K562 (cell line): Measurements from ENCODE around the gene CCNJL. TPM values are rescaled to one million over a fixed set of nuclear protein-coding genes. Genes with fewer than 3 reads are reported as not detected.

Experiments
- BCOR ChIP-seq: fragments of 450-650 bp; IDR thresholded peaks from 2 replicates; pipeline ENCODE4 v1.6.1; 2016
- EGR1 ChIP-seq: fragments of 450-650 bp; conservative IDR thresholded peaks from 2 replicates; pipeline ENCODE4 v1.6.1; 2017; ENCODE audit warnings: mild to moderate bottlenecking
- ERF ChIP-seq: fragments of 450-650 bp; formaldehyde crosslinking; IDR thresholded peaks from 2 replicates; pipeline ENCODE4 v1.4.0; 2020; ENCODE audit warnings: mild to moderate bottlenecking, mixed read lengths
- ID3 ChIP-seq, 2 experiments: fragments of 250-450 bp in 1 of 2; fragments of 450-650 bp in 1 of 2; sonication (Bioruptor Pico) in 1 of 2; IDR thresholded peaks; 2 replicates each; pipeline versions ENCODE4 v1.6.1 to v1.8.0; 2016 to 2021; ENCODE audit warnings: mild to moderate bottlenecking in 2 of 2, moderate library complexity in 2 of 2, missing compliant biosample characterization in 1 of 2, missing genetic modification characterization in 1 of 2
- KHSRP ChIP-seq: fragments of 450-650 bp; IDR thresholded peaks from 2 replicates; pipeline ENCODE4 v1.6.1; 2017
- SP1 ChIP-seq: sonication (generic); formaldehyde crosslinking; IDR thresholded peaks from 2 replicates; pipeline ENCODE4 v1.8.1; 2022; ENCODE audit warnings: mild to moderate bottlenecking, missing genetic modification reagents
- THAP12 ChIP-seq: fragments of 250-450 bp; sonication (Bioruptor Pico); IDR thresholded peaks from 2 replicates; pipeline ENCODE4 v1.9.0; 2021; ENCODE audit warnings: mild to moderate bottlenecking, inconsistent platforms
- ZBTB40 ChIP-seq, 2 experiments: fragments of 450-650 bp in 1 of 2; sonication (generic) in 1 of 2; formaldehyde crosslinking in 1 of 2; IDR thresholded peaks; 2 replicates each; pipeline versions ENCODE4 v1.7.1 to v1.9.0; 2016 to 2022; ENCODE audit warnings: inconsistent platforms in 1 of 2, mild to moderate bottlenecking in 1 of 2, missing genetic modification reagents in 1 of 2
- ZNF253 ChIP-seq: fragments of 250-450 bp; sonication (Bioruptor Pico); conservative IDR thresholded peaks from 2 replicates; pipeline ENCODE4 v1.6.1; 2021; ENCODE audit warnings: mild to moderate bottlenecking
- ZNF311 ChIP-seq: fragments of 250-450 bp; sonication (Bioruptor Pico); IDR thresholded peaks from 2 replicates; pipeline ENCODE4 v1.4.0; 2020; ENCODE audit warnings: mild to moderate bottlenecking, moderate library complexity
- ZNF655 ChIP-seq: fragments of 250-450 bp; sonication (Bioruptor Pico); IDR thresholded peaks from 2 replicates; pipeline ENCODE4 v1.5.0; 2021
- polyA plus RNA-seq, 8 experiments: library from polyadenylated mRNA; depleted of rRNA in 4 of 8; stranded (reverse) in 5 of 8; unstranded in 3 of 8; fragments of >200 nt; fragmentation: Nextera tagmentation in 2 of 8; fragmentation: Illumina TruSeq in 1 of 8; extraction: Ambion mirVana in 2 of 8; extraction: Trizol in 1 of 8; gene quantifications; 2 replicates each; pipeline versions ENCODE4 v1.2.1 to v1.2.3, GENCODE V29; 2011 to 2014; ENCODE audit warnings: inconsistent platforms in 1 of 8, missing spikeins in 1 of 8
- total RNA-seq, 7 experiments: library from RNA; depleted of rRNA in 6 of 7; stranded (reverse); fragments of >200 nt in 6 of 7; fragmentation: Illumina TruSeq in 2 of 7; extraction: Trizol in 2 of 7; gene quantifications; 2 replicates each; pipeline versions ENCODE4 v1.2.1 to v1.2.3, GENCODE V29; 2011 to 2021; ENCODE audit warnings: low replicate concordance in 1 of 7

Gene CCNJL
- total and polyA plus RNA-seq, 9 of the 15 experiments (the other 6 are each of a cell fraction or from before 2014, with no cell fraction given) = 0.04 TPM; not detected in 8

- TF ChIP-seq ZBTB40 (IDR thresholded peaks at IDR 0.05) = no peak
- TF ChIP-seq ZBTB40 (CRISPR knock-in tag; IDR thresholded peaks at IDR 0.05) = no peak
- no peak for TF ChIP-seq THAP12 (CRISPR knock-in tag)
- no peak for TF ChIP-seq ID3 (CRISPR knock-in tag; IDR thresholded peaks at IDR 0.05)
- peak; percentile 92 for TF ChIP-seq ID3 (tag; IDR thresholded peaks at IDR 0.05)
- TF ChIP-seq EGR1 = no peak; the same call in 1 of the 2 replicates
- TF ChIP-seq ZNF311 (CRISPR knock-in tag) = peak; percentile 63; the same call in 1 of the 2 replicates
- TF ChIP-seq ERF (CRISPR knock-in tag) = 0 out of 2 replicates have a peak, but pooled peaks have one; percentile 22
- TF ChIP-seq BCOR = peak; percentile 97
- no peak for TF ChIP-seq ZNF253 (CRISPR knock-in tag)
- TF ChIP-seq SP1 (CRISPR knock-in tag) = peak; percentile 70; the same call in 1 of the 2 replicates
- TF ChIP-seq ZNF655 (CRISPR knock-in tag) = no peak
- TF ChIP-seq KHSRP = peak; percentile 88
Observed at GRCh38 chr5:160260881-160261815, 51.2 kb downstream of the CCNJL start (continued).
